GM23338 (cell line): Measurements from ENCODE around the gene RGS6. TPM values are rescaled to one million over a fixed set of nuclear protein-coding genes. Genes with fewer than 3 reads are reported as not detected.

Source experiments
- ATAC-seq: fragments of 200-7000 bp; cut with Tn5 transposase; 3 replicates; pipeline ENCODE4 v1.9.1; 2020
- DNase-seq: peaks from one replicate; pipeline ENCODE4 v3.0.0-alpha.2; 2015; ENCODE audit warnings: low spot score
- H2AFZ ChIP-seq: fragments of 200-600 bp; sonication (generic); 2 replicates; pipeline ENCODE4 v1.8.0; 2016; ENCODE audit warnings: antibody characterized with exemption, mild to moderate bottlenecking, moderate library complexity
- H3F3A ChIP-seq: fragments of 200-600 bp; sonication (generic); replicated peaks from 2 replicates; pipeline ENCODE4 v1.8.0; 2017; ENCODE audit warnings: antibody characterized with exemption, mixed run types, low read depth
- H3K27ac ChIP-seq: fragments of 200-600 bp; sonication (generic); 2 replicates; pipeline ENCODE4 v1.6.1; 2016; ENCODE audit warnings: low read depth
- H3K27me3 ChIP-seq: fragments of 200-600 bp; sonication (generic); 2 replicates; pipeline ENCODE4 v1.8.0; 2016; ENCODE audit warnings: mild to moderate bottlenecking, mixed run types, moderate library complexity; ENCODE audit not compliant: insufficient read depth
- H3K36me3 ChIP-seq: fragments of 200-600 bp; sonication (generic); 2 replicates; pipeline ENCODE4 v1.8.0; 2016; ENCODE audit warnings: mild to moderate bottlenecking; ENCODE audit not compliant: insufficient read depth
- H3K4me1 ChIP-seq: fragments of 200-600 bp; sonication (generic); 2 replicates; pipeline ENCODE4 v1.8.0; 2016; ENCODE audit warnings: mild to moderate bottlenecking, moderate library complexity; ENCODE audit not compliant: insufficient read depth
- H3K4me2 ChIP-seq: fragments of 200-600 bp; sonication (generic); 2 replicates; pipeline ENCODE4 v1.7.1; 2017; ENCODE audit warnings: mixed run types
- H3K4me3 ChIP-seq: fragments of 200-600 bp; sonication (generic); 2 replicates; pipeline ENCODE4 v1.6.1; 2016; ENCODE audit warnings: mixed run types
- H3K79me2 ChIP-seq: fragments of 200-600 bp; sonication (generic); replicated peaks from 2 replicates; pipeline ENCODE4 v1.8.0; 2017; ENCODE audit warnings: mild to moderate bottlenecking; ENCODE audit not compliant: insufficient read depth
- H3K9me2 ChIP-seq: fragments of 200-600 bp; sonication (generic); 2 replicates; pipeline ENCODE4 v1.8.0; 2017; ENCODE audit not compliant: insufficient read depth
- H4K20me1 ChIP-seq: fragments of 200-600 bp; sonication (generic); replicated peaks from 2 replicates; pipeline ENCODE4 v1.8.0; 2017; ENCODE audit warnings: mild to moderate bottlenecking; ENCODE audit not compliant: insufficient read depth
- H3K27ac Mint-ChIP-seq: 2 replicates; pipeline ENCODE4 v1.8.0; 2020; ENCODE audit warnings: inconsistent platforms, mild to moderate bottlenecking, moderate library complexity, mixed read lengths
- H3K27me3 Mint-ChIP-seq: 3 replicates; pipeline ENCODE4 v1.8.0; 2022; ENCODE audit warnings: low read depth, mild to moderate bottlenecking, moderate library complexity, mixed read lengths, inconsistent platforms; ENCODE audit not compliant: insufficient read depth, poor library complexity
- H3K36me3 Mint-ChIP-seq: 3 replicates; pipeline ENCODE4 v1.8.0; 2021; ENCODE audit warnings: low read depth, mild to moderate bottlenecking, inconsistent platforms, moderate library complexity, mixed read lengths
- H3K4me1 Mint-ChIP-seq: 3 replicates; pipeline ENCODE4 v1.8.0; 2020; ENCODE audit warnings: mild to moderate bottlenecking, inconsistent platforms, mixed read lengths
- H3K4me3 Mint-ChIP-seq: 3 replicates; pipeline ENCODE4 v1.8.0; 2021; ENCODE audit warnings: moderate library complexity, mild to moderate bottlenecking, inconsistent platforms, mixed read lengths
- H3K9me3 Mint-ChIP-seq: 3 replicates; pipeline ENCODE4 v1.8.0; 2020; ENCODE audit warnings: moderate library complexity, mild to moderate bottlenecking, inconsistent platforms, mixed read lengths
- CREB1 ChIP-seq: fragments of 250-450 bp; sonication (Bioruptor Pico); IDR thresholded peaks from 2 replicates; pipeline ENCODE4 v1.5.0; 2020; ENCODE audit warnings: low read depth, mild to moderate bottlenecking, moderate library complexity
- ETS1 ChIP-seq: IDR thresholded peaks from 2 replicates; pipeline ENCODE4 v1.6.1; 2016; ENCODE audit warnings: antibody characterized with exemption
- EZH2 ChIP-seq: fragments of 200-600 bp; sonication (generic); IDR thresholded peaks from one replicate; pipeline ENCODE4 v1.8.0; 2017; ENCODE audit warnings: antibody characterized with exemption, mild to moderate bottlenecking, low read depth; ENCODE audit not compliant: unreplicated experiment
- EZH2phosphoT487 ChIP-seq: fragments of 200-600 bp; sonication (generic); IDR thresholded peaks from one replicate; pipeline ENCODE4 v1.8.1; 2018; ENCODE audit warnings: antibody characterized with exemption; ENCODE audit not compliant: unreplicated experiment
- NANOG ChIP-seq: IDR thresholded peaks from 2 replicates; pipeline ENCODE4 v1.6.1; 2016; ENCODE audit warnings: antibody characterized with exemption, borderline replicate concordance
- POLR2AphosphoS5 ChIP-seq: IDR thresholded peaks from 2 replicates; pipeline ENCODE4 v1.6.1; 2016; ENCODE audit warnings: antibody characterized with exemption, low read depth
- STAT1 ChIP-seq: IDR thresholded peaks from one replicate; pipeline ENCODE4 v1.6.1; 2016; ENCODE audit warnings: antibody characterized with exemption; ENCODE audit not compliant: unreplicated experiment
- ZNF114 ChIP-seq: fragments of 250-450 bp; sonication (Bioruptor Pico); IDR thresholded peaks from 2 replicates; pipeline ENCODE4 v1.5.0; 2020; ENCODE audit warnings: mild to moderate bottlenecking, moderate library complexity
- ZNF331 ChIP-seq: fragments of 250-450 bp; sonication (Bioruptor Pico); IDR thresholded peaks from 2 replicates; pipeline ENCODE4 v1.5.0; 2020; ENCODE audit warnings: low read depth, mild to moderate bottlenecking, moderate library complexity
- polyA plus RNA-seq: library from polyadenylated mRNA; unstranded; fragments of >200 nt; fragmentation: Nextera tagmentation; extraction: Ambion mirVana; gene quantifications from 2 replicates; pipeline ENCODE4 v1.2.1, GENCODE V29; 2016
- total RNA-seq: library from RNA; depleted of rRNA; stranded (reverse); fragments of >200 nt; shearing (Covaris generic); gene quantifications from 2 replicates; pipeline ENCODE4 v1.2.3, GENCODE V29; 2014
- TF ChIP-seq, protein P1 (sequence below), 2 experiments: fragments of 200-600 bp in 1 of 2; sonication (generic) in 1 of 2; conservative IDR thresholded peaks; 2 replicates each; pipeline versions ENCODE4 v1.5.1 to v1.6.1; 2016 to 2017; ENCODE audit warnings: antibody characterized with exemption in 2 of 2, low read depth in 2 of 2, mild to moderate bottlenecking in 2 of 2, moderate library complexity in 1 of 2
- TF ChIP-seq, protein P2 (sequence below): fragments of 250-450 bp; sonication (Bioruptor Pico); IDR thresholded peaks from 2 replicates; pipeline ENCODE4 v1.5.0; 2020; ENCODE audit warnings: mild to moderate bottlenecking, moderate library complexity

RGS6 gene
- total and polyA plus RNA-seq, 2 experiments from 2014 or later: 0.66 to 0.83 TPM

DNA sequence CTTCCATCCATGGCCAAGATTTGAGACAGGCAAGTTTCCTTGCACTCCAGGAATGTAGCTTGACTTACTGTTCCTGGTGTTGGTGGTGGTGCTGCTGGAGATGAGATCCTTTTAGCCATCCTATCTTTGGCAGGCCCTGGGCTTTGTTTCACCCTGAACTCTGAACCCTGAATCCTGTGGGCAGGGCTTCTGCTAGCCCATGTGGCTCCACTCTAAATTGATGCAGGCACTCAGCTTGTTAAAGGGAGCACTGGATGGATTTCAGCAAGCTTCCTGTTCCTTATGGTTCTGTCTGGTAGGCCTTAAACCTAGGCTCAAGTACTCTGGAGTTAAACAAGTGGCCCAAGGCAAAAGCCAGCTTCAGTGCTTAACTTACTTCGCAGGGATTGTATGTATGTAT, 138.2 kb downstream of the RGS6 start:
- H3K4me1 Mint-ChIP-seq: peaks cover 6% of the 10 kb centered on the region; the same call in 2 of the 3 replicates
- H3K36me3 Mint-ChIP-seq: no peaks in the 10 kb centered on the region
- no peak for DNase-seq
- no peak for ATAC-seq
- peaks cover 10% of the 10 kb centered on the region; the same call in 1 of the 2 replicates for H3K4me1 ChIP-seq
- H3F3A ChIP-seq: no peaks in the 10 kb centered on the region
- H3K36me3 ChIP-seq: no peaks in the 10 kb centered on the region
- H2AFZ ChIP-seq: no peak overlapping the region
- no peaks in the 10 kb centered on the region for H3K79me2 ChIP-seq
- H3K27ac ChIP-seq: no peak overlapping the region
- H3K27ac Mint-ChIP-seq: no peak overlapping the region
- no peaks in the 10 kb centered on the region for H3K27me3 ChIP-seq
- H3K9me2 ChIP-seq: no peaks in the 10 kb centered on the region
- H3K4me2 ChIP-seq: no peak overlapping the region
- H3K4me3 ChIP-seq: no peak overlapping the region
- H4K20me1 ChIP-seq: no peaks in the 10 kb centered on the region
- TF ChIP-seq EZH2: no peak
- no peak for TF ChIP-seq EZH2phosphoT487
- TF ChIP-seq POLR2AphosphoS5: no peak
- no peak for TF ChIP-seq STAT1
- TF ChIP-seq NANOG: no peak
- TF ChIP-seq, protein P1, sequence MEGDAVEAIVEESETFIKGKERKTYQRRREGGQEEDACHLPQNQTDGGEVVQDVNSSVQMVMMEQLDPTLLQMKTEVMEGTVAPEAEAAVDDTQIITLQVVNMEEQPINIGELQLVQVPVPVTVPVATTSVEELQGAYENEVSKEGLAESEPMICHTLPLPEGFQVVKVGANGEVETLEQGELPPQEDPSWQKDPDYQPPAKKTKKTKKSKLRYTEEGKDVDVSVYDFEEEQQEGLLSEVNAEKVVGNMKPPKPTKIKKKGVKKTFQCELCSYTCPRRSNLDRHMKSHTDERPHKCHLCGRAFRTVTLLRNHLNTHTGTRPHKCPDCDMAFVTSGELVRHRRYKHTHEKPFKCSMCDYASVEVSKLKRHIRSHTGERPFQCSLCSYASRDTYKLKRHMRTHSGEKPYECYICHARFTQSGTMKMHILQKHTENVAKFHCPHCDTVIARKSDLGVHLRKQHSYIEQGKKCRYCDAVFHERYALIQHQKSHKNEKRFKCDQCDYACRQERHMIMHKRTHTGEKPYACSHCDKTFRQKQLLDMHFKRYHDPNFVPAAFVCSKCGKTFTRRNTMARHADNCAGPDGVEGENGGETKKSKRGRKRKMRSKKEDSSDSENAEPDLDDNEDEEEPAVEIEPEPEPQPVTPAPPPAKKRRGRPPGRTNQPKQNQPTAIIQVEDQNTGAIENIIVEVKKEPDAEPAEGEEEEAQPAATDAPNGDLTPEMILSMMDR (conservative IDR thresholded peaks at IDR 0.05; ENCODE audit: low read depth in 2 of 2): no peak
- no peak for TF ChIP-seq ZNF114 (CRISPR knock-in tag)
- TF ChIP-seq ETS1: no peak
- no peak for TF ChIP-seq ZNF331 (CRISPR knock-in tag)
- H3K4me3 Mint-ChIP-seq: no peak overlapping the region
- H3K27me3 Mint-ChIP-seq: no peaks in the 10 kb centered on the region
- no peaks in the 10 kb centered on the region for H3K9me3 Mint-ChIP-seq

DNA sequence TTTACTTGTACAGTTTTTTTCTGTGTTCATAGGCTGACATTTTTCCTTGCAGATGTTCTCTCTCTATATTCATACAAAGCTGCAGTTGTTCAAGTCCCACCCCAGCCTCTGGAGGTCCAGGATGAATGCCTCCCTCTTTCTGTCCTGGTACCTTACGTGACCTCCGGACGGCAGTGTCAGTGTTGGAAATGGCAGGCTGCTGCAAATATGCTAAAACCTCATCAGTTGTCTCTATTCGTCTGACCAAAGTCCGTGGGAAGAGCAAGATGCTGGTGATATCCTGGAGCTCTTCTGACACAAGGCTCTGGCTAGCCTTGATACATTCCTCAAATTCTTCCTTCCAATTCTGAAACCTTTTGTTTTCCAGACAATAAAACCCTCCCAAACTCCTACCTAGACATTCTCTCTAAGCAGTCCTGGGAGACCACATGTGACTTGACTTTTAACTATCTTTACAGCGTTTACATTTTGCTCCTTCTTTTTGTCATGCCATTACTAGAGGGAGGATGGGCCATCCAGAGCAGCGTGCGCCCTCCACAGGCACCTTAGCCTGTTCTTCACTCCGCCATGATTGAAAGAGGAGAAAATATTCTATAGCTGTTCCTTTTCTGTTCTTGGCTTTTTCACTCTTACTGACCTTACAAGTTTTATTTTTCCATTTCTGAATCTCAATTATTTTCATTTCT, 143.6 kb downstream of the RGS6 start:
- no peaks in the 10 kb centered on the region for H3F3A ChIP-seq
- H3K27ac Mint-ChIP-seq: no peak overlapping the region
- H3K27ac ChIP-seq: no peak overlapping the region
- ATAC-seq (peak; percentile 96), DNase-seq (peak; percentile 88)
- no peak overlapping the region for H2AFZ ChIP-seq
- peaks cover 4% of the 10 kb centered on the region; the same call in 2 of the 3 replicates for H3K36me3 Mint-ChIP-seq
- H3K4me2 ChIP-seq: no peak overlapping the region
- peaks cover 7% of the 10 kb centered on the region for H3K4me1 Mint-ChIP-seq
- no peaks in the 10 kb centered on the region for H3K79me2 ChIP-seq
- peaks cover 7% of the 10 kb centered on the region; the same call in 1 of the 2 replicates for H3K4me1 ChIP-seq
- H3K27me3 ChIP-seq: no peaks in the 10 kb centered on the region
- no peak overlapping the region for H3K4me3 Mint-ChIP-seq
- no peaks in the 10 kb centered on the region for H3K27me3 Mint-ChIP-seq
- H3K9me2 ChIP-seq: no peaks in the 10 kb centered on the region
- no peaks in the 10 kb centered on the region for H4K20me1 ChIP-seq
- no peaks in the 10 kb centered on the region for H3K36me3 ChIP-seq
- H3K9me3 Mint-ChIP-seq: peaks cover 11% of the 10 kb centered on the region; the same call in 2 of the 3 replicates
- H3K4me3 ChIP-seq: no peak overlapping the region
- no peak for TF ChIP-seq CREB1 (CRISPR knock-in tag)
- TF ChIP-seq, protein P2, sequence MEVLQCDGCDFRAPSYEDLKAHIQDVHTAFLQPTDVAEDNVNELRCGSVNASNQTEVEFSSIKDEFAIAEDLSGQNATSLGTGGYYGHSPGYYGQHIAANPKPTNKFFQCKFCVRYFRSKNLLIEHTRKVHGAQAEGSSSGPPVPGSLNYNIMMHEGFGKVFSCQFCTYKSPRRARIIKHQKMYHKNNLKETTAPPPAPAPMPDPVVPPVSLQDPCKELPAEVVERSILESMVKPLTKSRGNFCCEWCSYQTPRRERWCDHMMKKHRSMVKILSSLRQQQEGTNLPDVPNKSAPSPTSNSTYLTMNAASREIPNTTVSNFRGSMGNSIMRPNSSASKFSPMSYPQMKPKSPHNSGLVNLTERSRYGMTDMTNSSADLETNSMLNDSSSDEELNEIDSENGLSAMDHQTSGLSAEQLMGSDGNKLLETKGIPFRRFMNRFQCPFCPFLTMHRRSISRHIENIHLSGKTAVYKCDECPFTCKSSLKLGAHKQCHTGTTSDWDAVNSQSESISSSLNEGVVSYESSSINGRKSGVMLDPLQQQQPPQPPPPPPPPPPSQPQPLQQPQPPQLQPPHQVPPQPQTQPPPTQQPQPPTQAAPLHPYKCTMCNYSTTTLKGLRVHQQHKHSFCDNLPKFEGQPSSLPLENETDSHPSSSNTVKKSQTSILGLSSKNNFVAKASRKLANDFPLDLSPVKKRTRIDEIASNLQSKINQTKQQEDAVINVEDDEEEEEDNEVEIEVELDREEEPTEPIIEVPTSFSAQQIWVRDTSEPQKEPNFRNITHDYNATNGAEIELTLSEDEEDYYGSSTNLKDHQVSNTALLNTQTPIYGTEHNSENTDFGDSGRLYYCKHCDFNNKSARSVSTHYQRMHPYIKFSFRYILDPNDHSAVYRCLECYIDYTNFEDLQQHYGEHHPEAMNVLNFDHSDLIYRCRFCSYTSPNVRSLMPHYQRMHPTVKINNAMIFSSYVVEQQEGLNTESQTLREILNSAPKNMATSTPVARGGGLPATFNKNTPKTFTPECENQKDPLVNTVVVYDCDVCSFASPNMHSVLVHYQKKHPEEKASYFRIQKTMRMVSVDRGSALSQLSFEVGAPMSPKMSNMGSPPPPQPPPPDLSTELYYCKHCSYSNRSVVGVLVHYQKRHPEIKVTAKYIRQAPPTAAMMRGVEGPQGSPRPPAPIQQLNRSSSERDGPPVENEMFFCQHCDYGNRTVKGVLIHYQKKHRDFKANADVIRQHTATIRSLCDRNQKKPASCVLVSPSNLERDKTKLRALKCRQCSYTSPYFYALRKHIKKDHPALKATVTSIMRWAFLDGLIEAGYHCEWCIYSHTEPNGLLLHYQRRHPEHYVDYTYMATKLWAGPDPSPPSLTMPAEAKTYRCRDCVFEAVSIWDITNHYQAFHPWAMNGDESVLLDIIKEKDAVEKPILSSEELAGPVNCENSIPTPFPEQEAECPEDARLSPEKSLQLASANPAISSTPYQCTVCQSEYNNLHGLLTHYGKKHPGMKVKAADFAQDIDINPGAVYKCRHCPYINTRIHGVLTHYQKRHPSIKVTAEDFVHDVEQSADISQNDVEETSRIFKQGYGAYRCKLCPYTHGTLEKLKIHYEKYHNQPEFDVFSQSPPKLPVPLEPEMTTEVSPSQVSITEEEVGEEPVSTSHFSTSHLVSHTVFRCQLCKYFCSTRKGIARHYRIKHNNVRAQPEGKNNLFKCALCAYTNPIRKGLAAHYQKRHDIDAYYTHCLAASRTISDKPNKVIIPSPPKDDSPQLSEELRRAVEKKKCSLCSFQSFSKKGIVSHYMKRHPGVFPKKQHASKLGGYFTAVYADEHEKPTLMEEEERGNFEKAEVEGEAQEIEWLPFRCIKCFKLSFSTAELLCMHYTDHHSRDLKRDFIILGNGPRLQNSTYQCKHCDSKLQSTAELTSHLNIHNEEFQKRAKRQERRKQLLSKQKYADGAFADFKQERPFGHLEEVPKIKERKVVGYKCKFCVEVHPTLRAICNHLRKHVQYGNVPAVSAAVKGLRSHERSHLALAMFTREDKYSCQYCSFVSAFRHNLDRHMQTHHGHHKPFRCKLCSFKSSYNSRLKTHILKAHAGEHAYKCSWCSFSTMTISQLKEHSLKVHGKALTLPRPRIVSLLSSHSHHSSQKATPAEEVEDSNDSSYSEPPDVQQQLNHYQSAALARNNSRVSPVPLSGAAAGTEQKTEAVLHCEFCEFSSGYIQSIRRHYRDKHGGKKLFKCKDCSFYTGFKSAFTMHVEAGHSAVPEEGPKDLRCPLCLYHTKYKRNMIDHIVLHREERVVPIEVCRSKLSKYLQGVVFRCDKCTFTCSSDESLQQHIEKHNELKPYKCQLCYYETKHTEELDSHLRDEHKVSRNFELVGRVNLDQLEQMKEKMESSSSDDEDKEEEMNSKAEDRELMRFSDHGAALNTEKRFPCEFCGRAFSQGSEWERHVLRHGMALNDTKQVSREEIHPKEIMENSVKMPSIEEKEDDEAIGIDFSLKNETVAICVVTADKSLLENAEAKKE (CRISPR knock-in tag): 0 out of 2 replicates have a peak, but pooled peaks have one; percentile 42
